Activated CD8-positive, alpha-beta T cell treated with anti-CD3 and anti-CD28 coated beads for 36 hours (primary cell): ENCODE results near the gene C2orf72. TPM values are rescaled to one million over a fixed set of nuclear protein-coding genes. Genes with fewer than 3 reads are reported as not detected.

ENCODE experiments used
- ATAC-seq: fragments of 200-7000 bp; cut with Tn5 transposase; one replicate; pipeline ENCODE4 v1.10.0; 2021; ENCODE audit warnings: mild to moderate bottlenecking, moderate library complexity
- CTCF ChIA-PET: fragments of 350-600 bp; sonication (Branson Sonifier 250); formaldehyde crosslinking; loops from one replicate; lab custom pipeline; 2021; ENCODE audit warnings: antibody characterized with exemption; lab: Charles Lee
- POLR2A ChIA-PET: fragments of 350-600 bp; sonication (Branson Sonifier 250); formaldehyde crosslinking; loops from one replicate; lab custom pipeline; 2021; ENCODE audit warnings: antibody characterized with exemption; lab: Charles Lee
- DNase-seq: peaks from one replicate; pipeline ENCODE4 v3.0.0-alpha.2; 2020
- H3K27ac Mint-ChIP-seq: one replicate; pipeline ENCODE4 v1.8.0; 2021; ENCODE audit warnings: mild to moderate bottlenecking, mixed read lengths
- H3K27me3 Mint-ChIP-seq: one replicate; pipeline ENCODE4 v1.8.0; 2021; ENCODE audit warnings: mixed read lengths
- H3K36me3 Mint-ChIP-seq: one replicate; pipeline ENCODE4 v1.8.0; 2021; ENCODE audit warnings: low read depth, mixed read lengths
- H3K4me1 Mint-ChIP-seq: one replicate; pipeline ENCODE4 v1.8.0; 2021; ENCODE audit warnings: low read depth, mixed read lengths
- H3K4me3 Mint-ChIP-seq: one replicate; pipeline ENCODE4 v1.8.0; 2021; ENCODE audit warnings: mild to moderate bottlenecking, moderate library complexity, mixed read lengths
- H3K9me3 Mint-ChIP-seq: one replicate; pipeline ENCODE4 v1.8.0; 2021; ENCODE audit warnings: mixed read lengths
- CTCF ChIP-seq: fragments of 200-600 bp; IDR thresholded peaks from one replicate; pipeline ENCODE4 v1.8.0; 2022; ENCODE audit warnings: antibody characterized with exemption, mild to moderate bottlenecking
- intact Hi-C: fragments of 100-400 bp; cut with micrococcal nuclease; formaldehyde crosslinking; loops from one replicate; pipeline ENCODE4 v1.10.0; 2022
- total RNA-seq, 2 experiments: library from RNA; stranded (reverse); gene quantifications; one replicate each; pipeline ENCODE4 v1.2.3, GENCODE V29; 2021

Gene C2orf72
- total RNA-seq, 2 experiments from 2014 or later = 2.6 to 5.1 TPM

GRCh38 chr2:231093933-231094332, 56.6 kb downstream of the C2orf72 start:
- no peak for TF ChIP-seq CTCF
- H3K9me3 Mint-ChIP-seq = peaks cover 13% of the 10 kb centered on the region
- intact Hi-C loops = no loop called here
- POLR2A ChIA-PET = no interaction called here
- no peaks in the 10 kb centered on the region for H3K4me1 Mint-ChIP-seq
- no peak overlapping the region for H3K27ac Mint-ChIP-seq
- H3K36me3 Mint-ChIP-seq = peaks cover 66% of the 10 kb centered on the region
- DNase-seq = no peak
- H3K4me3 Mint-ChIP-seq = no peak overlapping the region
- no peak for ATAC-seq
- H3K27me3 Mint-ChIP-seq = no peaks in the 10 kb centered on the region
- CTCF ChIA-PET = interaction anchor here (2.6 kb wide), 1 partner anchor 10 kb away, joined by 10 read pairs; no protein-coding TSS in a partner anchor

DNA sequence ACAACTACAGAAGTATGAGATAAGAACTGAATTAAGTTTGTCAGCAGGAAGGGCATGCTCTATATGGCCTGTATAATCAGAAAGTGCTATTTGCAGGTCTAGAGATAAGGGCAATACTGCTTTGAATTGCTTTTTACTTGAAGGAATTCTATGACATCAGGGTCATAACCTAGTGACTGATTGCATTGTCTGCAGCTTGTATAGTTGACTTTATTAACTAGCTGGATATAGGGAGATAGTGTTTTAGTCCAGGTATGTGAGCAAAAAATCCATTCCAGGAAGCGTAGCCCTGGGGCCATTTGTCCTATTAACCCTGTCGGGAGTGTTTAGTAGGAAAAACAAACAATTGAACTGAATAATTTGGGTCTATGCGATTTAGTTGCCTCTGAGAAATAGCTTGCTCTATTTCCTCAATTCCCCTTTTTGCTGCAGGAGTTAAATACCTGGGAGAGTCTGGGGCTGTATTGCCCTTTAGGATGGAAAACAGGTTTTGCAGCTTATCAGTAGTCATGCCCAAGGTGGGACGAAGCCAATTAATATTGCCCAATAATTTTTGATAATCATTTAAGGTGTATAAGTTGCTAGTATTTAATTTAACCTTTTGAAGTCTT, 57.5 kb downstream of the C2orf72 start:
- H3K36me3 Mint-ChIP-seq = peaks cover 74% of the 10 kb centered on the region
- POLR2A ChIA-PET = no interaction called here

More for the DNA sequence above, 57.5 kb downstream of the C2orf72 start:
- Mint-ChIP-seq H3K27ac (no peak overlapping the region), H3K27me3 (no peaks in the 10 kb centered on the region), H3K4me3 (no peak overlapping the region), H3K4me1 (no peaks in the 10 kb centered on the region), H3K9me3 (peaks cover 22% of the 10 kb centered on the region)
- DNase-seq = no peak
- ATAC-seq = no peak
- no peak for TF ChIP-seq CTCF
- intact Hi-C loops = no loop called here
- CTCF ChIA-PET = interaction anchor here (2.1 to 2.6 kb wide), 2 partner anchors 9 to 42 kb away, joined by 7 to 10 read pairs; no protein-coding TSS in a partner anchor

Other genes with a start within 250 kb of the C2orf72 start
- 10 to 100 TPM; 43.2 to 43.4 TPM for gene ITM2C, start 172.6 kb upstream of the C2orf72 start, total RNA-seq
- 1 to 10 TPM; 5.0 to 5.3 TPM for gene GPR55, start 112.3 kb upstream of the C2orf72 start, total RNA-seq
- gene SPATA3, start 41.4 kb upstream of the C2orf72 start, total RNA-seq = under 1 TPM; 0.59 to 0.76 TPM
- gene PSMD1, start 19.3 kb downstream of the C2orf72 start, total RNA-seq = 100 to 1,000 TPM; 106 to 114 TPM
- not detected for gene HTR2B, start 87.5 kb downstream of the C2orf72 start, total RNA-seq
- 1 to 10 TPM; 2.0 to 2.2 TPM for gene ARMC9, start 161.1 kb downstream of the C2orf72 start, total RNA-seq